HG03097 (cell line): Measurements from ENCODE around the gene CCT4.
"Not testable (repeated sequence)": the region's sequence is repeated elsewhere in the genome, so short reads cannot be mapped to it uniquely, and the experiment has no call there.

ENCODE experiments used
- ATAC-seq: cut with Tn5 transposase; IDR thresholded peaks from one replicate; pipeline ENCODE4 v1.9.1; 2021; ENCODE audit not compliant: unreplicated experiment, low FRiP score

CCT4 gene

DNA sequence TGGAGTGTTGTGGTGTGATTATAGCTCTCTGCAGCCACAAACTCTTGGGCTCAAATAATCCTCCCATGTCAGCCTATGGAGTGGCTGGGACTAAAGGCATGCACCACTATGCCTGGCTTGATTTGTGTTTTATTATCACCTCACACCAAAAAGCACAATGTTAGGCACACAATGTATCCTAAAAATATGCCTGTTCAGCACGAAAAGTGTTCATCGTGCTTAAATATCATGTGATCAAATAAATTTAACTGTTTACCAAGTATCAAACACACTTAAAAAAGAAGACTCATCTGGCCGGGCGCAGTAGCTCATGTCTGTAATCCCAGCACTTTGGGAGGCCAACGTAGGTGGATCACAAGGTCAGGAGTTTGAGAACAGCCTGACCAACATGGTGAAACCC, 5.6 kb downstream of the CCT4 start:
- no peak for ATAC-seq

DNA sequence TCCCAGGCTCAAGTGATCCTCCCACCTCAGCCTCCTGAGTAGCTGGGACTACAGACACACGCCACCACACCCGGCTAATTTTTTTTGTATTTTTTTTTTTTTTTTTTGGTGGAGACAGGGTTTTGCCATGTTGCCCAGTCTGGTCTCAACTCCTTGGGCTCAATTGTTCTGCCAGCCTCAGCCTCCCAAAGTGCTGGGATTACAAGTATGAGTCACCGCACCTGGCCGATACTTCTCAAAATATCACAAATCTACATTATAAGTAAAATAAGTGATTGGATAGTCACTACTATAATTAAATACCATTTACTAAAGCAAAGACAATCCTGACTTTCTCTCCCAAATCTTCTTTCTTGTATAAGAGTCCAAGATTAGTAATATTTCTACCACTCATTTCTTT, 9.1 kb downstream of the CCT4 start:
- ATAC-seq: not testable (repeated sequence)

DNA sequence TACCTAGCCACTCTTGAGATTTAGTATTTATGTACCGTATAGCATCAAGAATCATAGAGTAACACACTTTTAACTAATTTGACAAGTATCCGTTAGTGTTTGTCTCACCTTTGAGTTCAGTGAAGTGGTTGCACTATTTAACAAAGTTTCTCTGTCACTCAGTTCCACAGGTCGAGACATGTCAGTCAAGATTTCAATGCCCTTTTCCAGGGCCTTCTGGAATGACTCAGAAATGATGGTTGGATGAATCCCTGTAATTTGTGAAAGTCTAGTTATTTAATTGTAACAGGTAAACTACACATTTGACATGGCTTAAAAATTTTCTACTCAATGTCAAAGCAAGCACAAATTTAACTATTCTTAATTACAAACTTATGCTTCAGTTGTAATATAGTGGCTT, 9.7 kb downstream of the CCT4 start:
- ATAC-seq: no peak

DNA sequence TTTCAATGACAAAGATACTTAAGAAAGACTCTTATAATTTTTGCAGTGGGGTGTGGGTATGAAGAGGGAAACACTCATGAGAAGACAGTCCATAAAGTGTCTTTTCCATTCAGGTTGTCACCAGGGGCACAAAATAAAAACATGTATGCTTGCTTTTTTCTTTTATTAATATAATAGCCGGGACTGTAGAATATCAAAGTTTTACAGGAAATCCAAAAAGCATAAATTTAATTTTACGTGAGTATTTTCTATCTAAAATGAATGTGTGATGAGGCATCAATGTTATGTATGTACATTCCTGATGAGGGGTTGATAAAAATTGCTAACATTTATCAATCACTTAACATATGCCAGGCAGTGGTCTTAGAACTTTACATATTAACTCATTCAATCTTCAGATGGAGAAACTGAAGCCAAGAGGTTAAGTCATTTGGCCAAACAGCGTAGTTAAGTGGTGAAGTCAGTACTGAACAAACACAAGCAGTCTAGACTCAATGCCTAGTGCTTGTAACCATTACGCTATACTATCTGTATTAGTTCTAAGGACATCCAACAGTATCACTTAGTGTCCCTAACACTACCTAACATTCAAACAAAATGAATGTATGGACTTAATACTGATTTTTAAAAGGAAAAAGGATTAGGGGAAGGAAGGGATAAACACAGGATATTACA, 10.7 kb downstream of the CCT4 start:
- no peak for ATAC-seq

DNA sequence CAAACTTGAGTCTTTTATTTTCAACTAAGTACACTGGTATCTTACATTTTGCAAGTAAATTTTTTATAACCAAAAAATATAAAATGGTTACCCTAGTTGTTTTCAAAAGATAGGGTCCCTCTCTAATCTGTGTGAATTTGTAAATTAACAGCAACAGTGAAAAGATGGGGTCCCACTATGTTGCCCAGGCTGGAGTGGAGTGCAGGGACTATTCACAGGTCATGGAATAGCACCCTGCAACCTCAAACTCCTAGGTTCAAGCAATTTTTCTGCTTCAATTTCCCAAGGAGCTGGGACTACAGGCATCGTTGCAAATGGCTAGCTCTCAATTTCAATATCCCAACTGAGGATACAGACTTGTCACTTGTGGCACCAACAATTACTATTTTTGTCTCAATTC, 12.1 kb downstream of the CCT4 start:
- no peak for ATAC-seq

DNA sequence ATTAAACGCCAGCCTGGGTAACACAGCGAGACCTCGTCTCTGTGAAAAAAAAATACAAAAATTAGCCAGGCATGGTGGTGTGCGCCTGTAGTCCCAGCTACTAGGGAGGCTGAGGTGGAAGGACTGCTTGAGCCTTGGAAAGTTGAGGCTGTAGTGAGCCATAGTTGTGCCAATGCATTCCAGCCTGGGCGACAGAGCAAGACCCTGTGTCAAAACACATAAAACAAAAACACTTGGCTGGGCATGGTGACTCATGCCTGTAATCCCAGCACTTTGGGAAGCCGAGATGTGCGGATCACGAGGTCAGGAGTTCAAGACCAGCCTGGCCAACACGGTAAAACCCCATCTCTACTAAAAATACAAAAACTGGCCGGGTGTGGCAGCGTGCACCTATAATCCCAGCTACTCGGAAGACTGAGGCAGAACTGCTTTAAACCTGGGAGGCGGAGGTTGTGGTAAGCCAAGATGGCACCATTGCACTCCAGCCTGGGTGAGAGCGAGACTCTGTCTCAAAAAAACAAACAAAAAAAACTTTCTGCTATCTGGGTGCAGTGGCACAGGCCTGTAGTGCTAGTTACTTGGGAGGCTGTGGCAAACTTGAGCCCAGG, 21.9 kb downstream of the CCT4 start:
- ATAC-seq: not testable (repeated sequence)

DNA sequence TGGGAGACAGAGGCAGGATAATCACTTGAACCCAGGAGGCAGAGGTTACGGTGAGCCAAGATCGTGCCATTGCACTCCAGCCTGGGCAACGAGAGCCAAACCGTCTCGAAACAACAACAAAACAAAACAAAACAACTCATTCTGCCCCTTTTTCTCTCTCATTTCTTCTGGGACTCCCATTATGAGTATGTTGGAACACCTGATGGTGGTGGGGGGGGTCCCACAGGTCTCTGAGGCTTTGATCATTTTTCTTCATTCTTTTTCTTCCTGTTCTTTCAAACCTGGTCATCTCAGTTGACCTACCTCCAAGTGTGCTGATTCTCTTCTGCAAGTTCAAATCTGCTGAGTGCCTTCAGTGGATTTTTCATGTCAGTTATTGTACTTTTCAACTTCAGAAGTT, 26.4 kb downstream of the CCT4 start:
- no peak for ATAC-seq

DNA sequence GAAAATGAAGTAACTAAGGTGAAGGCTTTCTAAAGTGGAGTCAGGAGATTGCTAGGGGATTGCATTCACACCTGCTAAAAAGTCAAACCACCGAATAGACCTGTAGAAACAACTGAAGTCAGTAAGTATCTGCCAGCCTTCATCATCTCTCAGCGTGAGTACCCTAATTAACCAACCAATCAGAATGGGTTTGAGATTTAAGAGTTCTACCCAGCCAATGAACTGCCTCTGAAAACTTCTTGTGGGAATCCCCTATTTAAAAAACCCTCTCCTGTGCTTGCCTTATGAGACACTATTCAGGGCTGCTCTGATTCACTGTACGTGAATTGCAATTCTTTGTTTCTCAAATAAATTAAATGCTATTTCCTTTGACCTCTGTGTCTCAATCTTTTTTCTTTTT, 31.2 kb downstream of the CCT4 start:
- no peak for ATAC-seq

DNA sequence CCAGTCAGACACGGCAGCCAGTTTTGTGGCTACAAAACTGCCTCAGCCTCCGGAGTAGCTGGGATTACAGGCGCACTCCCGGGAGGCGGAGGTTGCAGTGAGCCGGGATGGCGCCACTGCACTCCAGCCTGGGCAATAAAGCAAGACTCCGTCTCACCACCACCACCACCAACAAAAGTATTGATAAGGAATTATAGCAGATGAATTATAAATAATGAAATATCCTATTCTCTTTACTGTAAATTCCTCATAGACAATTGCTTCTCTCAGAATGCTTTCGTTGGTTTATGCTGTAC, 33.2 kb downstream of the CCT4 start:
- no peak for ATAC-seq

DNA sequence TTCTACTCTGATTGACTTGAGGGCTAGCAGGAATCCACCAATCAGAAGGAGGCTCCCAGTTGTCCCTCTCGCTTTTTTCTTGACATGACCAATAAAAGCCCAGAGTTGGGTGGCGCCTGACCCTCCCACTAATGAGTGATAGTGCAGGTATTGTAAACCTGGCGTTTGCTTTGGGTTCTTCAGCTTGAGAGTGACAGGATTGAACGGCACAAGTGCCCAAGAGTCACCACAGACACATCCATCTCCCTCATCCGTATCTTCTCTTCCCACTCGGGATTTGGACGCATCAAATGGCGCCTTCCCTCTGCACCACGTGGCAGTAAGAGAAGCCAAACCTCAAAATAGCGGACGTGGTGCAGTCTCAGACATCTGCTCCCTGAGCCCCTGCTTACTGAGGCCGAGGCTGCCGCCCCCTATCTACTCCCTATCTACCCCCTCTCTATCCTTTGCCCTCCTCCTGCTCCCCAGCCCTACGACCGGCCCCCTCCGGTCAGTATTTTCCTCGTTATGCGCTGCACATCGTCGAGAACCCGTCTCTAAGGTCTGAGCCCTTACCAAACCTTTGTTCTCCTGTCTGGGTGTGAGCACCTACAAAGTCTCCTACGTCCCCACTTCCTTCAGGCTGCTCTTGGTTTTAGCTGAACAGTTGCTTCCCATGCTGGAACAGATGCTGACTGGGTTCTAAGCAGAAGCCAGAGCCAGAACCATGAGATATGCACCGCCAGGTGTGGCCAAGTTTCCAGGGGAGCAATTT, 33.7 kb downstream of the CCT4 start:
- peak; percentile 85 for ATAC-seq

DNA sequence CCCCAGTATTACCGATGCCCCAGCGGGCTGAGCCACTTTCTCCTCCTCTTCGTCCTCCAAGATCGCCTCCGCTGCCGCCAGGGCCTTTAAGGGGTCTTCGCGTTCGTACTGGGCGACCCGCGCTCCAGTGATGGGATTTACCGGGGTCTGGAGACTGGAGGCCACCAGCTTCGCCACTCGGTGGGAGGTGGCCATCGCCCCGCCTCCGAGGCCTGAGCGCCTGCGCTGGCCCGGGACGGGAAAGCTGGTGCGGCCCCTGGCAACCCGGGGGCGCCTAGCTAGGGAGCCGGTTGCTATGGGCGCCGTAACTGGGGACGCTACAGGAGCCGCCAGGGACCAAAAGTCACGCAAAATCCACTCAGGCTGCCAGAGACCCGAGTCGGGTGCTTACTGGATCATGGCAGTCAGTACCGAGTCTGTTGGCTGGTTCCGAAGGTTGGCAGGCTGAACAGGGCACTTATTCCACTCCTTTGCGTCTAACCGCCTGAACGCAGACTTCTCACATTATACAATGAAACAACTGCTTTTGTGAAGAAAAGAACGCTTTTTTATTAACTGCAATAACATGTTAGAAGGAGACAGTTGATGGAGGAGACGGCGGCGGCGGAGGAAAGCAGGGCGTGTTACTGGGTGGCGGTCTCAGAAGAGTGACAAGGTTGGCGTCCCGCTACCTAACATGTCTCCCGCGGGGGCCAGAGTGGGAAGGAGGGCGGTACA, 34.5 kb downstream of the CCT4 start, which contains the start of gene FAM161A:
FAM161A (minus strand) TSS at position 214 of the 717 bp plus-strand sequence; CDS start at position 195, 19 bp downstream.
- ATAC-seq: peak; percentile 67

DNA sequence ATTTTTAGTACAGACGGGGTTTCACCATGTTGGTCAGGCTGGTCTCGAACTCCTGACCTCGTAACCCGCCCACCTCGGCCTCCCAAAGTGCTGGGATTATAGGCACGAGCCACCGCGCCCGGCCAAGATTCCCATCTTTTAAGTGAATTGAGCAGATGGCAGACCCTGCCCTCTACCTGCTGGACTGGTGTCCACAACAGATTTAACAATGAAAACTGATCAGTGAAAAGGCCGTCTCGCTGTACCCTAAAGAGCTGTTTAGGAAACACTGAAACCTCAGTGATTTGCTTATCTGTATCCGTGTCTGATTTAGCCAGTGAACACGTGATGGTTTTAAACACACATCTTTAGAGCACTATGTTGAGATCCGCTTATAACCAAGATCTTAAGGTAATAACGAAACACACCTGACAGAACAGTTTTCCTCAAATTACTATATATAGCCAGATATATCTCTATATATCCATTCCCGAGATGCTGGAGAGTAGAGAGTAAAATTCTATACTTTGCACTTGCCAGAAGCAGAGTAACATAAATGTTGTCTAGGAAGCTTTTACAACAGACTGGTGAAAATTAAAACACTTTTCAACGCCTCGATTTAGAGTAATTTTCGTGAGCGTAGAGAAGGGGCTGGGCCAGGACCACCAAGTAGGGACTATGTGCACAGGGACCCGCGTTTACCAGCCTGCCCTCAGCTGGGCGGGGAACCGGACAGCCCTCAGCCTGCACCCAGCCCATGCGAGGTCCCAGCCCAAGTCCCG, 35.2 kb downstream of the CCT4 start:
- peak; percentile 53 for ATAC-seq

DNA sequence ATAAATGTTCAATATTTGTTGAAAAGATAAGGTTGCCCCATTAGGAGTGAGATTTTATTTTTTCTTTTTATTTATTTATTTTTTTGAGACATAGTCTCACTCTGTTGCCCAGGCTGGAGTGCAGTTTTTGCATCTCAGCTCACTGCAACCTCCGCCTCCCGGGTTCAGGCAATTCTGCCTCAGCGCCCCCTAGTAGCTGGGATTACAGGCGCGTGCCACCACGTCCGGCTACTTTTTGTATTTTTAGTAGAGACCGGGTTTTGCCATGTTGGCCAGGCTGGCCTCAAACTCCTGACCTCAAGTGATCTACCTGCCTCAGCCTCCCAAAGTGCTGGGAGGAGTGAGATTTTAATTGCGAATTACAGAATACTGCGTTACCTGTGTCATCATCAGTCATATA, 37.2 kb downstream of the CCT4 start:
- ATAC-seq: not testable (repeated sequence)

DNA sequence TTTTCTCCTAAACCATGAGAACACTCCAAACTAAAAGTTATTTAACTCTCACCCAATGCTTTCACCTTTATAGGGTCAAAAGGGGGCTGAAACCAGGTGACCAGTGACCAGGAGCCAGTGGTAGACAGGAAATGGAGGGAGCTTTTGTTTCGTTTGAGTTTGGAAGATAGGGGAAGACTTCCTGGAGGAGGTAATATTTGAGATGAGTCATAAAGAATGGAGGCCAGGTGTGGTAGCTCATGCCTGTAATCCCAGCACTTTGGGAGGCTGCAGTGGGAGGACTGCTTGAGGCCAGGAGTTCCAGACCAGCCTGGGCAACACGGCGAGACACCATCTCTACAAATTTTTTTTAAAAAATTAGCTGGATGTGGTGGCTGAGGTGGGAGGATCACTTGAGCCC, 43.1 kb downstream of the CCT4 start:
- ATAC-seq: no peak

DNA sequence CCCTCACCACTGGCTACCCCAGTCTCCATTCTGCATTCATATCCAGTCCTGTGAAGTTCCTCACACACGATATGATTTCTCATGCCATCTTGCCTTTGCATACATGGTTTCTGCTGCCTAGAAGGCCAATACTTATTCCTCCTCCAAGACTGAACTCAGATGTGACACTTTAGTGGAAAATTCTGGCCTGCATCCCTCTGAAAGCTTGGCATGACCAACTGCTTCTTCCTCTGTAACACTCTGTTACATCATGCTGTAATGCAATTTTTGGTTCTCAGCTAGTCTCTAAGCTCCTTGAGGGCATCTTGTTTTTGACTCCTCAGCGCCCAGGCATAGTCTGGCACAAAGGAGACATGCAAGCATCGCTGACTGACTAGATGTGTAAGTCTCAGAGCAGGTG, 47.2 kb downstream of the CCT4 start:
- no peak for ATAC-seq

DNA sequence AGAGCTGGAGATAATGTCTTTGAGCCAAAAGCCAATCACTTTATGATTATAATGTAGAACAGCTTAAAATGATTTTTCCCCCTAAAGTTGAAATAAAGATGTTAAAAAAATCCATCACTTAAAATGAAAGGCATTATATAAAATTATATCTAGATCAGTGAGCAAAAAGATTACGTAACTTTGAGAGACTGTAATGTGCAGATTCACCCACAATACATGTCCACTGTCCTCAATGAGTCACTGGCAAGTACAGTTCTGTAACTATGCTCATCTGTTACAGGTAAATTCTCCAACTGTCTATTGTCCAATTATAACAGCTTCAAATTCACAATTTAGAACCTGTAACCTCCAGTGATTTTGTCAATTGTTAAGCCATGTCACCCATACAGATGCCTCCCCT, 53.6 kb downstream of the CCT4 start:
- ATAC-seq: no peak

DNA sequence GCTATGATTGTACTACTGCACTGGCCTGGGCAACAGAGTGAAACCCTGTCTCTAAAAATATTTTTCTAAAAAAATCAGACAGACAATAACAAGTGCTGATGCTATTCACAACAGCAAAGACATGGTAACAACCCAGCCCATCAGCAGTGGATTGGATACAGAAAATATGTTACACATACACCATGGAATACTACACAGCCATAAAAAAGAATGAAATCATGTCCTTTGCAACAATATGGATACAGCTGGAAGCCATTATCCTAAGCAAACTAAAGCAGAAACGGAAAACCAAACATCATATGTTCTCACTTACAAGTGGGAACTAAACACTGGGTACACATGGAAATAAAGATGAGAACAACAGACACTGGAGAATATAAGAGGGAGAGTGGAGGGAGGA, 54.5 kb downstream of the CCT4 start:
- no peak for ATAC-seq

DNA sequence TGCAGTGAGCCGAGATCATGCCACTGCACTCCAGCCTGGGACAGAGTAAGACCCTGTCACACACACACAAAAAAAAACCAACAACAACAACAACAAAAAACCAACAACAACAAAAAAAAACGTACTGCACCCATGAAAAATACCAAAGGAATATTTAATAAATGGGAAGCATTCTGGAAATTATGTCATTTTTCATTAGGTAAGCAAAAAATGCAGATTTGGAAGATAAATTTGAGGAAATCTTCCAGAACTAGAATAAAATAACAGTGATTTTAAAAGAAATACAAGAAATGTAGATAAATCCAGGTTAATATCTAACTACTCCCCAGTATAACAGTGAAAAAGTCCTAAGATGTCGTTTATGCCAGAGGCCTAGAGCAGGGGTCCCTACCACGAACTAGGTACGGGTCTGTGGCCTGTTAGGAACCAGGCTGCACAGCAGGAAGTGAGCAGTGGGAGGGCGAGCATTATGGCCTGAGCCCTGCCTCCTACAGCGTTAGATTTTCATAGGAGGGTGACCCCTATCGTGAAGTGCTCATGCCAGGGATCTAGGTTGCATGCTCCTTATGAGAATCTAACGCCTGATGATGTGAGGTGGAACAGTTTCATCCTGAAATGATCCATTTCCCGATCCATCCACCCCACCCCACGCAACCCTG, 56.1 kb downstream of the CCT4 start:
- no peak for ATAC-seq

DNA sequence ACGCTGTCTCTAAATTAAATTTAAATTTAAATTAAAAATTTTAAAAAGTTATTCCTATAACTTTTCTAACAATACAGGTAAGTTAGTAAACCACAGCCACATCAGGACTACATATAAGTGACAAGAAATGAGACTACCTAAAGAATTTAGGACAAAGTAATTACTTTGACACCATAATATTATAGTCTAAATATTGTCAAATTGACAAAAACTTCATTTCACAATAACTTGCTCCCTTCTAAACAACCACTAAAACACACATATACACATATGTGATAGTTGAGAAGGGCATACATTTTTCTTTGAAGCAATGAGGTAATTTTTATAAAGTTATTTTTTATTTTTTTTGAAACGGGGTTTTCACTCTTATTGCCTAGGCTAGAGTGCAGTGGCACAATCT, 66.2 kb downstream of the CCT4 start:
- no peak for ATAC-seq
